Epithelial cell of proximal tubule (primary cell): ENCODE data around the gene RBM33. TPM values are rescaled to one million over a fixed set of nuclear protein-coding genes. Genes with fewer than 3 reads are reported as not detected.
"Not testable (repeated sequence)": the region's sequence is repeated elsewhere in the genome, so short reads cannot be mapped to it uniquely, and the experiment has no call there.

Experiments used
- DNase-seq: peaks from one replicate; pipeline ENCODE4 v3.0.0-alpha.2; 2011; ENCODE audit warnings: low read depth
- H3K4me3 ChIP-seq: 2 replicates; pipeline ENCODE4 v1.5.1; 2011; ENCODE audit warnings: low read depth, mild to moderate bottlenecking, low read length
- CTCF ChIP-seq: conservative IDR thresholded peaks from 2 replicates; pipeline ENCODE4 v1.5.1; 2012; ENCODE audit warnings: low read depth, mild to moderate bottlenecking, low read length
- total RNA-seq: library from RNA; depleted of rRNA; stranded (reverse); fragments of >200 nt; gene quantifications from 2 replicates; pipeline ENCODE4 v1.2.3, GENCODE V29; 2015

Gene RBM33
- total RNA-seq, 1 donor from 2014 or later: 18.0 TPM

GRCh38 chr7:155814316-155815276 is 170.1 kb downstream of the RBM33 start:
- TF ChIP-seq CTCF: no peak
- DNase-seq: no peak
- no peak overlapping the region for H3K4me3 ChIP-seq

GRCh38 chr7:155815332-155816191 is 171.1 kb downstream of the RBM33 start:
- TF ChIP-seq CTCF: peak; percentile 83
- no peak overlapping the region for H3K4me3 ChIP-seq

GRCh38 chr7:155816192-155816508 is 171.7 kb downstream of the RBM33 start:
- DNase-seq: no peak
- no peak overlapping the region for H3K4me3 ChIP-seq
- TF ChIP-seq CTCF: no peak

More at GRCh38 chr7:155815332-155816191, 171.1 kb downstream of the RBM33 start:
- DNase-seq: no peak

GRCh38 chr7:155816996-155817395 is 172.5 kb downstream of the RBM33 start:
- no peak for TF ChIP-seq CTCF
- DNase-seq: no peak
- H3K4me3 ChIP-seq: no peak overlapping the region

- not testable (repeated sequence) for DNase-seq, H3K4me3 ChIP-seq
Measured at GRCh38 chr7:155817515-155817914, 173.1 kb downstream of the RBM33 start.

- H3K4me3 ChIP-seq: no peak overlapping the region
- no peak for DNase-seq
Measured at GRCh38 chr7:155818154-155818819, 173.8 kb downstream of the RBM33 start.

More at GRCh38 chr7:155818154-155818819, 173.8 kb downstream of the RBM33 start:
- no peak for TF ChIP-seq CTCF
